D721Med (cell line): ENCODE data around the gene PORCN.
"Not testable (repeated sequence)": the region's sequence is repeated elsewhere in the genome, so short reads cannot be mapped to it uniquely, and the experiment has no call there.

Experiments
- DNase-seq: peaks from one replicate; pipeline ENCODE4 v3.0.0; 2011; ENCODE audit warnings: low spot score; ENCODE audit not compliant: insufficient read length
- FAIRE-seq: peaks from 2 replicates; lab custom pipeline; 2011; peaks lifted over from hg19 to GRCh38; lab: Jason Lieb, UNC
- TF ChIP-seq, protein P1 (sequence below): IDR thresholded peaks from 2 replicates; pipeline ENCODE4 v1.5.1; 2012; ENCODE audit warnings: mild to moderate bottlenecking, control low read depth; ENCODE audit not compliant: insufficient read depth; ENCODE audit errors: missing control alignments

The PORCN gene

DNA sequence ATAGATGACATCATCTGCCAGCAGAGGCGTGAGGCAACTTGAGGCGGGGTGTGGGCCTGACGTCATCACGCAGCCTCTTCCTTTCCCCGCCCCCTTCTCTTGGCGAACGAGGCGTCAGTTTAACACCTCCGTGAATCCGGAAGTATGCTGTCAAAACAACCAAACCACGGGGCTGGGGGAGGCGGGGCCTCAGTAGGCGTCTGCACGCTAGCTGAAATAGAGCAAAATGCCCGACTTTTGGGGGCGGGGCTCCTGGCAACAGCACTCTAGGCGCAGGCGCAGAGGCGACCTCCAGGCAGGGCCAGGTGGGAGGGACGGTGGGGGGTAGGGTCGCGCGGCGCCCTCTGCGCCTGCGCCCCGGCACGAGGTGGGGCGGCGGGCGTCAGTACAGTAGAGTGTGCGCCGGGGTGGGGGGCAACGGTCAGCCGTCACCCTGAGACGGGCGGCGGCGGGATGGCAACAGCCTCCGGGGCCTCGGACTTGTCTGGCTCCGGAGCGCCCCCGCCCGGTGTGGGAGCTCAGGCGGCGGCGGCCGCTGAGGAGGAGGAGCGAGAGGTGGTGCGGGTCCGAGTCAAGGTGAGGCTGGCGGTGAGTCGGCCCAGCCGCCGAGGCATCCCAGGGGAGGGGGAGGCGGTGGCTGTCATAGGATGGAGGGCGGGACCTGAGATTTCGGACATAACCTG is 30.7 kb downstream of the PORCN start, which contains the start of gene TBC1D25:
Gene TBC1D25, plus strand, starts transcription at position 370 of the 683 bp plus-strand sequence. Its CDS starts 84 bp downstream, at position 454.
- TF ChIP-seq, protein P1, sequence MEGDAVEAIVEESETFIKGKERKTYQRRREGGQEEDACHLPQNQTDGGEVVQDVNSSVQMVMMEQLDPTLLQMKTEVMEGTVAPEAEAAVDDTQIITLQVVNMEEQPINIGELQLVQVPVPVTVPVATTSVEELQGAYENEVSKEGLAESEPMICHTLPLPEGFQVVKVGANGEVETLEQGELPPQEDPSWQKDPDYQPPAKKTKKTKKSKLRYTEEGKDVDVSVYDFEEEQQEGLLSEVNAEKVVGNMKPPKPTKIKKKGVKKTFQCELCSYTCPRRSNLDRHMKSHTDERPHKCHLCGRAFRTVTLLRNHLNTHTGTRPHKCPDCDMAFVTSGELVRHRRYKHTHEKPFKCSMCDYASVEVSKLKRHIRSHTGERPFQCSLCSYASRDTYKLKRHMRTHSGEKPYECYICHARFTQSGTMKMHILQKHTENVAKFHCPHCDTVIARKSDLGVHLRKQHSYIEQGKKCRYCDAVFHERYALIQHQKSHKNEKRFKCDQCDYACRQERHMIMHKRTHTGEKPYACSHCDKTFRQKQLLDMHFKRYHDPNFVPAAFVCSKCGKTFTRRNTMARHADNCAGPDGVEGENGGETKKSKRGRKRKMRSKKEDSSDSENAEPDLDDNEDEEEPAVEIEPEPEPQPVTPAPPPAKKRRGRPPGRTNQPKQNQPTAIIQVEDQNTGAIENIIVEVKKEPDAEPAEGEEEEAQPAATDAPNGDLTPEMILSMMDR, result peak; percentile 9
- DNase-seq (peak; percentile 72), FAIRE-seq (no peak)

DNA sequence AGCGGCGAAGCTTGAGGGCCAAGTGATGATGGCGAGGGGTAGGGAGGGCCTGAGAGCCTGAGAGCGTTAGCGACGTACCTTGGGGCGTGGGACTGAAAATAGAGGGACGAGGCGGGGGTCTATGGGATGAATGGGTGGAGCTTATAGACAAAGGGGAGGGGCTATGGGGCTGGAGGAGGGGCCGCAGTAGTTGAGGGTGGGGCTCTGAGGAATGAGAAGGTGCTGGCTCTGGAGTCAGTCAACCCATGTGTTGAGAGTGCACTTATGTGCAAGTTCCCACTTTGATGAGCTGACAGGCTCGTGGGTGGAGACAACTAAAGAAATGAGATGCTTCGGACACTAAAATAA is 31.2 kb downstream of the PORCN start:
- DNase-seq (no peak), FAIRE-seq (no peak)
- TF ChIP-seq, protein P1, result no peak

- DNase-seq, result no peak
- no peak for FAIRE-seq
- TF ChIP-seq, protein P1, result no peak
Measured at GRCh38 chrX:48540480-48540879, 31.7 kb downstream of the PORCN start.

DNA sequence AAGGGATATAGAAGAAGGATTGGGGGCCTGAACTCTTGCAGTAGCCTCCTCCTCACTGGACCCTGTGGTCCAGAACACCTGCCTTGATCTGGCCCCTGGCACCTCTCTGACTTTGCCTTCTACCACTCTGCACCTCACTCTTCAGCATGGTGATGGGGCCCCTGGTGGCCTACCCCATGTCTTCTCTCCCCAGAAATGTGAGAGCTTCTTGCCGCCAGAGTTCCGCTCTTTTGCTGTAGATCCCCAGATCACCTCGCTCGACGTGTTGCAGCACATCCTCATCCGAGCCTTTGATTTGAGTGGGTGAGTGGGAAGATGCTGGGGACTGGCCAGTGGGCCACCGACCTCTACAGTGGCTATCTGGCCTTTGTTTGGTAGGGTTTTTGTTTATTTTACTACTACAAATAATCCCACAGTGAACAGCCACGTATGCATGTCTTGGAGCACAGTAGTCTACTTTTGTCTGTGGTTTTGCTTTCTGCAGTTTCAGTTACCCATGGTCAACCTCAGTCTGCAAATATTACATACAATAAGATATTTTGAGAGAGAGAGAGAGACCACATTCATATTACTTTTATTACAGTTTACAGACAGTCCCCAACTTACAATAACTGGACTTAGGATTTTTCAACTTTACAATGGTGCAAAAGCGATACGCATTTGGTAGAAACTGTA is 32.5 kb downstream of the PORCN start:
- TF ChIP-seq, protein P1, result no peak
- no peak for DNase-seq
- FAIRE-seq, result no peak

- DNase-seq (no peak), FAIRE-seq (no peak)
- TF ChIP-seq, protein P1, result no peak
Measured at GRCh38 chrX:48548871-48549270, 40.1 kb downstream of the PORCN start.

DNA sequence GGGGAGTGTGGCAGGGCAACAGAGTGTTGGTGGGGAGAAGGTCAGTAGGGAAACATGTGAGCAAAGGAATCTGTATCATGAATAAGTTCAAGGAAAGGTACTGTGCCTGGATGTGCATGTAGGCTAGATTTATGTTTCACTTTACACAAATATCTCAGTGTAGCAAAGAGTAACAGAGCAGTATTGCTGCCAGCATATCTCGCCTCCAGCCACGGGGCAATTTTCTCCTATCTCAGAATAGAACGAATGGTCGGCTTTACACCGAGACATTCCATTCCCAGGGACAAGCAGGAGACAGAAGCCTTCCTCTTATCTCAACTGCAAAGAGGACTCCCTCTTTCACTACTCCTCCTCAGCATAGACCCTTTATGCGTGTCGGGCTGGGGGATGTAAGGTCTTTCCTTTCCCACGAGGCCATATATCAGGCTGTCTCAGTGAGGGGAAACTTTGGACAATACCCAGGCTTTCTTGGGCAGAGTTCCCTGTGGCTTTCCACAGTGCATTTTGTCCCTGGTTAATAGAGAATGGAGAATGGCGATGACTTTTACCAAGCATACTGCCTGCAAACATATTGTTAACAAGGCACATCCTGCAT is 47.0 kb downstream of the PORCN start:
- not testable (repeated sequence) for FAIRE-seq

DNA sequence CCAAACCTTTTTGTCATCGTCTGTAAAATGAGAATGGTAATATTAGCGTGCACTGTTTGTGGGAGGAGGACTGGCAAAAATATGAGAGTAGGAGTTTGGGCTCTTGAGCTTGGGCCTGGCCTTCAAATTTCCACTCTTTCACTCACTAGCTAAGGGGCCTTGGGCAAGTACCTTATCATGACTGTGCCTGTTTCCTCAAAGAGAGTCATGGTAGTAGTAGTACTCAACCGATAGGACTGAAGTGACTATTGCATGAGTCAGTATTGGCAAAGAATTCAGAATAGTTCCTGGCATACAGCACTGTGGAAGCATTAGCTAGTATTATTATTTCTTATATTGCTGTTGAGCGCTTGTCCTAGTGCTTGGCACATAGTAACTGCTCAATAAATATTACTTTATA is 49.5 kb downstream of the PORCN start:
- DNase-seq (no peak), FAIRE-seq (no peak)
- TF ChIP-seq, protein P1, result no peak

More for the DNA sequence above, 47.0 kb downstream of the PORCN start:
- DNase-seq, result not testable (repeated sequence)
